RWPE2 (cell line): ENCODE measurements around the gene METTL16.
A peak's percentile ranks its signal among the peaks of the same experiment; 100 is the strongest.

ENCODE experiments used
- ATAC-seq: fragments of 200-7000 bp; cut with Tn5 transposase; 3 replicates; pipeline ENCODE4 v1.9.1; 2021; ENCODE audit warnings: low read depth
- DNase-seq: peaks from one replicate; pipeline ENCODE4 v3.0.0-alpha.2; 2020; ENCODE audit warnings: low spot score
- H3K27ac ChIP-seq: fragments of 450-650 bp; 2 replicates; pipeline ENCODE4 v1.5.1; 2017; ENCODE audit warnings: mild to moderate bottlenecking; ENCODE audit not compliant: poor library complexity, severe bottlenecking
- H3K27me3 ChIP-seq: fragments of 250-450 bp; sonication (Bioruptor Pico); 2 replicates; pipeline ENCODE4 v1.5.1; 2021; ENCODE audit warnings: mild to moderate bottlenecking, moderate library complexity; ENCODE audit not compliant: insufficient read depth, poor library complexity, severe bottlenecking
- H3K36me3 ChIP-seq: fragments of 250-450 bp; sonication (Bioruptor Pico); 2 replicates; pipeline ENCODE4 v1.5.1; 2020; ENCODE audit warnings: low read depth, mild to moderate bottlenecking, moderate library complexity
- H3K4me1 ChIP-seq: fragments of 250-450 bp; sonication (Bioruptor Pico); 2 replicates; pipeline ENCODE4 v1.5.1; 2021; ENCODE audit warnings: mild to moderate bottlenecking, moderate library complexity; ENCODE audit not compliant: insufficient read depth, poor library complexity, severe bottlenecking
- H3K4me3 ChIP-seq: fragments of 250-450 bp; sonication (Bioruptor Pico); 2 replicates; pipeline ENCODE4 v1.5.1; 2021; ENCODE audit warnings: mild to moderate bottlenecking, moderate library complexity; ENCODE audit not compliant: severe bottlenecking
- H3K9me3 ChIP-seq: fragments of 250-450 bp; sonication (Bioruptor Pico); 2 replicates; pipeline ENCODE4 v1.5.1; 2021; ENCODE audit warnings: mild to moderate bottlenecking, moderate library complexity; ENCODE audit not compliant: severe bottlenecking
- CTCF ChIP-seq: fragments of 450-650 bp; IDR thresholded peaks from one replicate; pipeline ENCODE4 v1.5.1; 2017; ENCODE audit warnings: mild to moderate bottlenecking, moderate library complexity; ENCODE audit not compliant: poor library complexity, severe bottlenecking

Gene METTL16

GRCh38 chr17:2412561-2413021, 99.1 kb downstream of the METTL16 start:
- H3K27ac ChIP-seq = no peak overlapping the region
- no peaks in the 10 kb centered on the region for H3K9me3 ChIP-seq
- TF ChIP-seq CTCF = peak; percentile 24
- no peak overlapping the region for H3K4me3 ChIP-seq
- H3K27me3 ChIP-seq = no peaks in the 10 kb centered on the region
- ATAC-seq = peak; percentile 25; the same call in 1 of the 3 replicates
- peaks cover 4% of the 10 kb centered on the region for H3K4me1 ChIP-seq
- H3K36me3 ChIP-seq = peaks cover 27% of the 10 kb centered on the region
- DNase-seq = no peak

GRCh38 chr17:2410951-2411350, 100.7 kb downstream of the METTL16 start:
- ATAC-seq = no peak
- peaks cover 19% of the 10 kb centered on the region for H3K4me1 ChIP-seq

GRCh38 chr17:2406903-2407790, 104.5 kb downstream of the METTL16 start:
- H3K27ac ChIP-seq = peak overlapping the region; percentile 94
- H3K27me3 ChIP-seq = no peaks in the 10 kb centered on the region
- DNase-seq = peak; percentile 89
- no peak for TF ChIP-seq CTCF
- peaks cover 36% of the 10 kb centered on the region for H3K4me1 ChIP-seq
- no peaks in the 10 kb centered on the region for H3K9me3 ChIP-seq
- ATAC-seq = peak; percentile 84
- H3K4me3 ChIP-seq = no peak overlapping the region
- H3K36me3 ChIP-seq = no peaks in the 10 kb centered on the region

More at GRCh38 chr17:2410951-2411350, 100.7 kb downstream of the METTL16 start:
- no peak for DNase-seq
- H3K9me3 ChIP-seq = no peaks in the 10 kb centered on the region
- H3K4me3 ChIP-seq = no peak overlapping the region
- H3K27me3 ChIP-seq = no peaks in the 10 kb centered on the region
- H3K36me3 ChIP-seq = peaks cover 22% of the 10 kb centered on the region
- H3K27ac ChIP-seq = no peak overlapping the region
- TF ChIP-seq CTCF = no peak

GRCh38 chr17:2406271-2406902, 105.3 kb downstream of the METTL16 start:
- no peaks in the 10 kb centered on the region for H3K27me3 ChIP-seq
- no peak for ATAC-seq
- no peaks in the 10 kb centered on the region for H3K36me3 ChIP-seq
- DNase-seq = no peak
- TF ChIP-seq CTCF = no peak
- peaks cover 36% of the 10 kb centered on the region for H3K4me1 ChIP-seq
- no peak overlapping the region for H3K4me3 ChIP-seq
- H3K27ac ChIP-seq = peak overlapping the region; percentile 94
- H3K9me3 ChIP-seq = no peaks in the 10 kb centered on the region
